HL-60 (cell line): ENCODE measurements around the gene TNFRSF12A.

Experiments
- CTCF ChIP-seq: IDR thresholded peaks from one replicate; pipeline ENCODE4 v1.5.1; 2011; ENCODE audit warnings: low read length, control low read depth, inconsistent platforms; ENCODE audit not compliant: insufficient read depth
- GABPA ChIP-seq: IDR thresholded peaks from 2 replicates; pipeline ENCODE4 v1.6.1; 2012; ENCODE audit warnings: low read depth
- POLR2AphosphoS5 ChIP-seq: IDR thresholded peaks from 2 replicates; pipeline ENCODE4 v1.6.1; 2012; ENCODE audit warnings: low read depth
- SPI1 ChIP-seq: IDR thresholded peaks from 2 replicates; pipeline ENCODE4 v1.6.1; 2012; ENCODE audit warnings: low read depth, mild to moderate bottlenecking, borderline replicate concordance

DNA sequence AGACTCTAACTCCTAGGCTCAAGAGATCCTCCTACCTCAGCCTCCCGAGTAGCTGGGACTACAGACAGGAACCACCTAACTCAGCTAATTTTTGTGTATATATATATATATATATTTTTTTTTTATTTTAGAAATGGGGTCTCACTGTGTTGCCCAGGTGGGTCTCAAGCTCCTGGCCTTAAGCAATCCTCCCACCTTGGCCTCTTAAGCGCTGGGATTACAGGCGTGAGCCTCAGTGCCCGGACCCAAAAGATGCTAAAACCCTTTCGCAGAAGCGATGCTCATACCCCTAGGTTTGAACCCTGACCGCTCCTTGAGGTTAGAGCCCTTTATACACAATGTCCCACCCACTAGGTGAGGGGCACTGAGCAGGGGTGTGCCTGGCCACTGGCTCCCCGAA lies 9.7 kb upstream of the TNFRSF12A start:
- no peak for TF ChIP-seq CTCF
- TF ChIP-seq SPI1, result no peak
- TF ChIP-seq POLR2AphosphoS5, result no peak
- TF ChIP-seq GABPA, result no peak
